Measurements from ENCODE around the gene CDC20.

- TF ChIP-seq POLR2AphosphoS5 (IDR thresholded peaks at IDR 0.05) (no peak), POLR2A (IDR thresholded peaks at IDR 0.05) (no peak)
- TF ChIP-seq, protein P1, sequence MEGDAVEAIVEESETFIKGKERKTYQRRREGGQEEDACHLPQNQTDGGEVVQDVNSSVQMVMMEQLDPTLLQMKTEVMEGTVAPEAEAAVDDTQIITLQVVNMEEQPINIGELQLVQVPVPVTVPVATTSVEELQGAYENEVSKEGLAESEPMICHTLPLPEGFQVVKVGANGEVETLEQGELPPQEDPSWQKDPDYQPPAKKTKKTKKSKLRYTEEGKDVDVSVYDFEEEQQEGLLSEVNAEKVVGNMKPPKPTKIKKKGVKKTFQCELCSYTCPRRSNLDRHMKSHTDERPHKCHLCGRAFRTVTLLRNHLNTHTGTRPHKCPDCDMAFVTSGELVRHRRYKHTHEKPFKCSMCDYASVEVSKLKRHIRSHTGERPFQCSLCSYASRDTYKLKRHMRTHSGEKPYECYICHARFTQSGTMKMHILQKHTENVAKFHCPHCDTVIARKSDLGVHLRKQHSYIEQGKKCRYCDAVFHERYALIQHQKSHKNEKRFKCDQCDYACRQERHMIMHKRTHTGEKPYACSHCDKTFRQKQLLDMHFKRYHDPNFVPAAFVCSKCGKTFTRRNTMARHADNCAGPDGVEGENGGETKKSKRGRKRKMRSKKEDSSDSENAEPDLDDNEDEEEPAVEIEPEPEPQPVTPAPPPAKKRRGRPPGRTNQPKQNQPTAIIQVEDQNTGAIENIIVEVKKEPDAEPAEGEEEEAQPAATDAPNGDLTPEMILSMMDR (IDR thresholded peaks at IDR 0.05), result no peak
These were observed 22.8 kb downstream of the CDC20 start for GRCh38 chr1:43381612-43382011.

All from upper lobe of left lung (tissue), 4 donors.